ENCODE measurements around the gene INPP5F. TPM values are rescaled to one million over a fixed set of nuclear protein-coding genes. Genes with fewer than 3 reads are reported as not detected.
A peak's percentile ranks its signal among the peaks of the same experiment; 100 is the strongest.

Gene INPP5F
- total and polyA plus RNA-seq, 2 donors (not counting 1 experiment from before 2014, with no cell fraction given), result 11.2 to 37.5 TPM

GRCh38 chr10:119688033-119688508 lies 37.8 kb upstream of the INPP5F start:
- Mint-ChIP-seq H3K4me1 (peaks cover 38% of the 10 kb centered on the region), H3K4me3 (no peak overlapping the region), H3K27me3 (no peaks in the 10 kb centered on the region), H3K9me3 (ENCODE audit: insufficient read depth) (no peaks in the 10 kb centered on the region), H3K27ac (peak overlapping the region; percentile 43)
- Histone ChIP-seq H3K9ac (ENCODE audit: low read length) (no peak overlapping the region), H4K20me1 (ENCODE audit: control insufficient read depth, insufficient read depth, low read length, poor library complexity, severe bottlenecking) (no peaks in the 10 kb centered on the region), H2AFZ (ENCODE audit: insufficient read depth, low read depth, low read length, poor library complexity, severe bottlenecking) (no peak overlapping the region), H3K36me3 (replicated peaks in 1 of 2; ENCODE audit: control extremely low read depth in 1 of 2, control insufficient read depth in 1 of 2, extremely low read depth in 1 of 2, insufficient read depth in 2 of 2, low read length in 1 of 2) (no peaks in the 10 kb centered on the region), H3K79me2 (ENCODE audit: control insufficient read depth, insufficient read depth, low read length) (no peaks in the 10 kb centered on the region), H3K4me3 (ENCODE audit: control extremely low read depth in 1 of 5, extremely low read depth in 1 of 5, insufficient read depth in 1 of 5, low read depth in 2 of 5, low read length in 4 of 5) (no peak overlapping the region), H3K9me3 (ENCODE audit: control extremely low read depth in 1 of 3, control insufficient read depth in 2 of 3, insufficient read depth in 1 of 3, low read length in 2 of 3) (no peaks in the 10 kb centered on the region), H3K27ac (ENCODE audit: low read length in 2 of 2) (no peak overlapping the region), H3K4me1 (ENCODE audit: control insufficient read depth in 2 of 2, insufficient read depth in 2 of 2, low read length in 2 of 2) (peaks cover 20 to 32% of the 10 kb centered on the region in 2 donors), H3K27me3 (replicated peaks in 1 of 4; ENCODE audit: control extremely low read depth in 1 of 4, control insufficient read depth in 3 of 4, insufficient read depth in 4 of 4, low read length in 3 of 4) (no peaks in the 10 kb centered on the region), H3K4me2 (replicated peaks; ENCODE audit: low read depth, low read length, poor library complexity, severe bottlenecking) (no peak overlapping the region)
- POLR2A ChIA-PET, result interaction anchor here (0.8 to 2.2 kb wide), 3 partner anchors 9 to 171 kb away, joined by 3 to 16 read pairs (median 3); no protein-coding TSS in a partner anchor
- CTCF ChIA-PET, result interaction anchor here (1.2 to 8.0 kb wide), 25 partner anchors 10 to 649 kb away, joined by 3 to 153 read pairs (median 8); partner anchors contain the start of genes BAG3, INPP5F and MCMBP
- 90% methylated on average over 4 of the region's 4 CpGs for WGBS (ENCODE audit: insufficient coverage)
- peak; percentile 62 for ATAC-seq (ENCODE audit: low read depth)
- DNase-seq, result peak; percentile 62
- intact Hi-C loops (cut with micrococcal nuclease), result loop anchor here (5.0 kb wide), 2 partner anchors 36 to 234 kb away; partner anchors contain the start of gene BAG3
- TF ChIP-seq CTCF (IDR thresholded peaks at IDR 0.05) (peak; percentile 41), EZH2 (IDR thresholded peaks at IDR 0.05; ENCODE audit: borderline replicate concordance, insufficient read depth, low read depth, low read length, poor library complexity, severe bottlenecking) (no peak)

GRCh38 chr10:119689016-119689580 lies 36.8 kb upstream of the INPP5F start:
- Histone ChIP-seq H3K36me3 (replicated peaks in 1 of 2; ENCODE audit: control extremely low read depth in 1 of 2, control insufficient read depth in 1 of 2, extremely low read depth in 1 of 2, insufficient read depth in 2 of 2, low read length in 1 of 2) (no peaks in the 10 kb centered on the region), H3K27me3 (replicated peaks in 1 of 4; ENCODE audit: control extremely low read depth in 1 of 4, control insufficient read depth in 3 of 4, insufficient read depth in 4 of 4, low read length in 3 of 4) (no peaks in the 10 kb centered on the region), H3K79me2 (ENCODE audit: control insufficient read depth, insufficient read depth, low read length) (no peaks in the 10 kb centered on the region), H3K9ac (ENCODE audit: low read length) (no peak overlapping the region), H2AFZ (ENCODE audit: insufficient read depth, low read depth, low read length, poor library complexity, severe bottlenecking) (no peak overlapping the region), H3K4me3 (ENCODE audit: control extremely low read depth in 1 of 5, extremely low read depth in 1 of 5, insufficient read depth in 1 of 5, low read depth in 2 of 5, low read length in 4 of 5) (no peak overlapping the region), H3K4me2 (replicated peaks; ENCODE audit: low read depth, low read length, poor library complexity, severe bottlenecking) (no peak overlapping the region), H3K9me3 (ENCODE audit: control extremely low read depth in 1 of 3, control insufficient read depth in 2 of 3, insufficient read depth in 1 of 3, low read length in 2 of 3) (no peaks in the 10 kb centered on the region), H4K20me1 (ENCODE audit: control insufficient read depth, insufficient read depth, low read length, poor library complexity, severe bottlenecking) (no peaks in the 10 kb centered on the region), H3K27ac (ENCODE audit: low read length in 2 of 2) (no peak overlapping the region), H3K4me1 (ENCODE audit: control insufficient read depth in 2 of 2, insufficient read depth in 2 of 2, low read length in 2 of 2) (peaks cover 28 to 41% of the 10 kb centered on the region in 2 donors)
- TF ChIP-seq CTCF (IDR thresholded peaks at IDR 0.05) (no peak), EZH2 (IDR thresholded peaks at IDR 0.05; ENCODE audit: borderline replicate concordance, insufficient read depth, low read depth, low read length, poor library complexity, severe bottlenecking) (no peak)
- WGBS (ENCODE audit: insufficient coverage), result 96% methylated on average over 4 of the region's 6 CpGs
- peaks cover 48% of the 10 kb centered on the region for H3K4me1 Mint-ChIP-seq
- POLR2A ChIA-PET, result interaction anchor here (0.6 to 1.3 kb wide), 4 partner anchors 8 to 170 kb away, joined by 3 to 7 read pairs (median 3); no protein-coding TSS in a partner anchor
- ATAC-seq (ENCODE audit: low read depth) (no peak), DNase-seq (no peak)
- H3K27me3 Mint-ChIP-seq, result no peaks in the 10 kb centered on the region
- intact Hi-C loops (cut with micrococcal nuclease), result loop anchor here (5.0 kb wide), 2 partner anchors 37 to 233 kb away; partner anchors contain the start of gene BAG3
- H3K9me3 Mint-ChIP-seq (ENCODE audit: insufficient read depth), result no peaks in the 10 kb centered on the region
- no peak overlapping the region for H3K27ac Mint-ChIP-seq
- CTCF ChIA-PET, result interaction anchor here (1.2 to 6.6 kb wide), 10 partner anchors 9 to 184 kb away, joined by 3 to 99 read pairs (median 34); partner anchors contain the start of genes INPP5F and MCMBP
- no peak overlapping the region for H3K4me3 Mint-ChIP-seq

Measured in B cell (primary cell).